NCI-H146 (cell line): ENCODE measurements around the gene PTGES.
"Not testable (repeated sequence)": the region's sequence is repeated elsewhere in the genome, so short reads cannot be mapped to it uniquely, and the experiment has no call there.

Experiments used
- DNase-seq: peaks from one replicate; lab custom pipeline; 2025; lab: John Stamatoyannopoulos, UW

The PTGES gene

GRCh38 chr9:129769669-129770068 lies 16.8 kb upstream of the PTGES start:
- DNase-seq = no peak

GRCh38 chr9:129768486-129768885 lies 15.6 kb upstream of the PTGES start:
- DNase-seq = no peak

- no peak for DNase-seq
These were observed 13.0 kb upstream of the PTGES start for GRCh38 chr9:129765764-129766317.

GRCh38 chr9:129762985-129763926 lies 10.4 kb upstream of the PTGES start:
- DNase-seq = no peak

- DNase-seq = not testable (repeated sequence)
These were observed 9.6 kb upstream of the PTGES start for GRCh38 chr9:129762370-129762984.

- DNase-seq = no peak
These were observed 9.1 kb upstream of the PTGES start for GRCh38 chr9:129761901-129762369.

- DNase-seq = no peak
These were observed 8.6 kb upstream of the PTGES start for GRCh38 chr9:129761293-129761900.

- DNase-seq = not testable (repeated sequence)
These were observed 7.9 kb upstream of the PTGES start for GRCh38 chr9:129760784-129761183.

GRCh38 chr9:129759804-129760502 lies 7.1 kb upstream of the PTGES start:
- DNase-seq = no peak

GRCh38 chr9:129759319-129759718 lies 6.5 kb upstream of the PTGES start:
- no peak for DNase-seq

- DNase-seq = no peak
These were observed 4.2 kb upstream of the PTGES start for GRCh38 chr9:129757045-129757444.

GRCh38 chr9:129756191-129756590 lies 3.3 kb upstream of the PTGES start:
- DNase-seq = no peak

GRCh38 chr9:129755151-129755550 lies 2.3 kb upstream of the PTGES start:
- DNase-seq = no peak

- DNase-seq = peak; percentile 82
These were observed 721 bp downstream of the PTGES start for GRCh38 chr9:129751841-129752801.

- no peak for DNase-seq
These were observed 2.7 kb downstream of the PTGES start for GRCh38 chr9:129750013-129750638.

GRCh38 chr9:129749575-129749974 lies 3.3 kb downstream of the PTGES start:
- DNase-seq = no peak

- not testable (repeated sequence) for DNase-seq
These were observed 3.8 kb downstream of the PTGES start for GRCh38 chr9:129749052-129749451.

GRCh38 chr9:129748249-129748648 lies 4.6 kb downstream of the PTGES start:
- DNase-seq = no peak

- DNase-seq = no peak
These were observed 6.6 kb downstream of the PTGES start for GRCh38 chr9:129746092-129746777.

- DNase-seq = no peak
These were observed 7.6 kb downstream of the PTGES start for GRCh38 chr9:129745200-129745599.
